Right ventricle myocardium inferior (tissue), 1 donor: ENCODE results near the gene ARL4D. TPM values are rescaled to one million over a fixed set of nuclear protein-coding genes. Genes with fewer than 3 reads are reported as not detected.
A peak's percentile ranks its signal among the peaks of the same experiment; 100 is the strongest.
"Not testable (repeated sequence)": the region's sequence is repeated elsewhere in the genome, so short reads cannot be mapped to it uniquely, and the experiment has no call there.

Source experiments
- ATAC-seq: fragments of 200-7000 bp; cut with Tn5 transposase; one replicate; pipeline ENCODE4 v1.9.1; 2020; ENCODE audit warnings: mild to moderate bottlenecking, moderate library complexity
- DNase-seq: peaks from one replicate; pipeline ENCODE4 v3.0.0; 2021; ENCODE audit errors: missing footprints
- intact Hi-C: fragments of 100-400 bp; cut with DNase I; formaldehyde crosslinking; loops from one replicate; pipeline ENCODE4 v1.11.0; 2022
- total RNA-seq: library from RNA; stranded (reverse); fragmentation: NEBNext Ultra II Directional; extraction: Animal tissue kit (Norgen Biotek cat#: 25700); gene quantifications from one replicate; pipeline ENCODE4 v1.2.1, GENCODE V29; 2021
- donor health status: DM: no; HTN: yes; CAD: no; lungs with severe emphysema.

ARL4D gene
- total RNA-seq, 1 donor from 2014 or later = 8.4 TPM

DNA sequence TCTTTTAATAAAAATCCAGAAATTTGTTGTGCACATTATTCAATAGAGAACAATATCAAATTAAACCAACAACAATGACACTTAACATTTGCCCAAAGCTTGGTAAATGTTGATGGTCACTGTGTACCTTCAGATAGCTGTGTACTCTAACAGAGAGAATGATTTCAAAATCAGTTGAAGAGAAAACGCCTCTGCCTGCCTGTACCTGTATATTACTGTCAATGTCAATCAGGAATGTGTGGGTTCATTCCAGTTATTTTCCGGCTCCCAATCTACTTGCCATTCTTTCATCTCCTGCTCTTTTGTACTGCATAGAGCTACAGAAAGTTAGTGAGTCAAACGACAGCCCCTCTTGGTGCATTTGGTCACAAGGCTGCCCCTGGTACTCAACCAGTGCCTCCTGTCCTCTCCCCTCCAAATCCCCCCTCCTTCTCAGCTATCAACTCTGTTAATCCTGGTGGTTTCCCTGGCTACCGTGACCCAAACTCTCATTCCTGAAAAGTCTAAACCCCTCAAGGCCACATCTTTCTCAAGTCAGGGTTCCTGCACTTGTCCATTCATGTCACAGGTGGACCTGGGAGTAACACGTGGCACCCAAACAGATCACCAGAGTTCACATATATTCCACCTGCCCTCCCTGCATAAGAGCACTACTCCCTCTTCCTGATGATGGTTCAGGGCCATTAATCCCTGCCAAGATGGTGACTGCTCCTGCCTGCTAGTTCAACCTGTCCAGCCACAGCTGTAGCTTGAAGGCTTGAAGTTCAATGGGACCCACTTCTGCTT is 13.6 kb upstream of the ARL4D start:
- no peak for DNase-seq
- intact Hi-C loops = no loop called here

DNA sequence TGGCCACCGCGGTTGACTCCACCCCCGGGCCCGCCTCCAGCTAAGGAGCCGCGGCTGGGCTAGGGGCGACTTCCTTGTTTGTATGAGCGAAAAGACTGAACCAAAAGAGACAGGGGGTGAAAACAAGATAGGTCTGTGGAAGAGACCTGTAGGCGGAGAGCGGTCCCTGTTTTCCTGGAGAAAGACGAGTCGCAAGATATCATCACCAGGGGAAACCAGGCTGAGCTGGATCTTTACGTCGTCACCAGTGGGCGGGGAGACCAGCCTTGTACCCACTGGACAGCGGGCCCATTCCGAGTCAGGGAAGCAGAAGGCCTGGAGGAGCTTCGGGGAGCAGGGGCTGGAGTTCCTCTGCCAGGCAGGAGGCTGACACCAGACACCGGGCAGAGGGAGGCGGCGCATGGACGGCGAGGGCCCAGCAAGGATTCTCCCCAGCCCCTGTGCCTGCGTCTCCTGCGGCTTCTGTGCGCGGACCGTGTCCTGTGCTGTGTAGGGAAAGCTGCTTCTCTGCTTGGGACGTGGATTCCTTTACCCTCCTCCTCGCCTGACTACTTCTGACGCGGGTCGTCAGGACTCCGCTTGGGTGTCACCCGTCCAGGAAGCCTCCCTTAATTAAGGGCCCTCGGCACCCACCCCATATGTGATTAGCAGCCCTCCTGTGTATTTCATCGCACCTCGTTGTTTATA is 10.3 kb upstream of the ARL4D start:
- intact Hi-C loops = loop anchor here (1.0 kb wide), 1 partner anchor 27 kb away; no protein-coding TSS in a partner anchor
- ATAC-seq (peak; percentile 93), DNase-seq (peak; percentile 96)

More for the DNA sequence above, 13.6 kb upstream of the ARL4D start:
- ATAC-seq = no peak

DNA sequence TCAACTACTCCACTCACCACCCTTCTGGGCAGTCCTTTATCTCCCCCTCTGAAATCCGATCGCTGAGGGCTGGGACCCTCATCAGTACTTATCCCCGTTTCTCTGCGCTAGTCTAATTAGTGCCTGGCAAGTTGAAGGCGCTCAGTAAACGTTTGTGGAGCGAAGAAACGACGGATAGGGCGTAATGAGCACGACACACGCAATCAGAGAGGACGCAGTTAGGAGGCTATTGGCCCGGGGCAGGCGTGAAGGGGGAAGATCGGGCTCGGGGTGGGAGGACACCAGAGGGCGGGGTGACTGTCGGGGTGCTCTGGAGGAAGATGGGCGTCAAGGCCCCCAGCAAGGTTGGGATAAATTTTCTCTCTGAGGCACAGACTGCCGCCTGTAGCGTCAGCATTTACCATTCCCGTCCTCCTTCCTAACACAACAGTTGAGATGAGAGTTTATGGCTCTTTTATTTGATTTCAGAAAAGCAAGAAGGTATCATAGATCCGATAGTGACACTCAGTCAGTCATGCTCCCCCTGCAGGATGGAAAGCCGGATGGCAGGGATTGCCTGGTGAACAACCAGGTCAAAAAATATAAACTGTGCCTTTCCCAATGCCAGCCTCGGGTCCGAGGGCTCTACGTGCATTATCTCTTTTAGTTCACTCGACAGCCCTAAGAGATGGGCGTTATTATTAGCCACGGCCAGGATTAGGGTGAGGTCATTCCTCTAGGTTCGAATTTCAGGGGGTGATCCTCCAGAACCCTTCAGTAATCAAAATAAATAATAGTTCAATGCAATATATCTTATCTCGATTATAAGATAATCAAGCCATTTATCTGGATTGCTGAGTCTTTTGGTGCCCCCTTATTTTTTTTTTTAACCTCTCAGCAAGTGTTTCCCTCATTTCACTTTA is 9.5 kb upstream of the ARL4D start:
- ATAC-seq (peak; percentile 87), DNase-seq (peak; percentile 89)
- intact Hi-C loops = no loop called here

DNA sequence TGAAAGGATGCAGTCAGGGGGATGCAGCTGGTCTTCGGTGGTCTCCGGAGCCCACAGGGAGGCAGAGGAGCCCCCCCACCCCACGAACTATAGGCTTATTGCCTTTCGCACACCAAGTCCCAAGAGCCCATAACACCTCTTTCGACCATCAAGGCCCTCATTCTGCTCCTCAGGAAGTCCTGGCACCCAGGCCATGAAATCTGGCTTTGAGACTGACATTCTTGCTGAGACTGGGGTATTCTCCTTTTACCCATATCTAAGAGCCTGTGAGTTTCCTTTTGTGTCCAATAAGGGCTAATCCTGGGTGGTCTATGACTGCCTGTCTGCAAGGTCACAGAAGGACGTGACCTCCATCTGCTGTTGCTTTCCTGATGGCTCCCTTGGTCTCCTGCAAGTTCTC is 6.4 kb upstream of the ARL4D start:
- intact Hi-C loops = no loop called here
- ATAC-seq (no peak), DNase-seq (no peak)

DNA sequence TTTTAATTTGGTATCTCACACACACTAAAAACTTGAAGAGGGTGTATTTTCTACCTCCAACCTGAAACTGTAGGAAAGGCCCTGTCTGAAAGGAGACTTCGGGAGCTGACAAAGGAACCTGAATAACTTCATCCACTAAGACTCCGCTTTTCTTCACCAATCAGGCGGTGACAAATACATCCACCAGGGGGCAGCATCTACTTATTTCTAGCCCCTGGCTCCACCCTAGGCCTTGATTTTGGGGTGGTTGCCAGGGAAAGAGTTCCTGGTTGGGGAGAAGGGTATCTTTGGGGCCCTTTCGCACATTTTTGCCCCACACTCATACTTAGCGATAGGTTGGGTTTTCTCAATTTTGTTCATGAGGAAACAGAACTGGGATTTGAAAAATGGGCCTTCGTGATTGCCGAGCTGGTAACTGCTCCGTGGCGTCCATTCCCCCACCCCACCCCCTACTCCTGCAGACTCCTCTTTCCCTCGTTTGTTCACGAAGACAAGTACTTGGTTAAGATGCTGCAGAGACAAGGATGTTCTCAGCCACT is 4.8 kb upstream of the ARL4D start:
- ATAC-seq (peak; percentile 58), DNase-seq (peak; percentile 85)
- intact Hi-C loops = loop anchor here (1.0 kb wide), 1 partner anchor 89 kb away; the partner anchor contains the start of gene DHX8

DNA sequence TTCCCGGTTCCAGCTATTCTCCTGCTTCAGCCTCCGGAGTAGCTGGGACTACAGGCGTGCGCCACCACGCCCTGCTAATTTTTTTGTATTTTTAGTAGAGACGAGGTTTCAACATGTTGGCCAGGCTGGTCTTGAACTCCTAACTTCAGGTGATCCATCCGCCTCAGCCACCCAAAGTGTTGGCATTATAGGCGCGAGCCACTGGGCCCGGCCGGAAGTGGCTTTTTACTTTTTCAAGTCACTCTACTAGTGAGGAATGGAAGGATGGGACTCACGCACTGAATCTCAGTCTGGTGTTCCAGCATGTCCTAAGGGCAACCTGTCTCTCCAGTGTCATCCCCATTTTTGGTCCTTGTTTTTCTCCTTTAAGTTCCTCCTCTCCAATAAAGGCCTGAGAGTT is 4.1 kb upstream of the ARL4D start:
- ATAC-seq, DNase-seq: not testable (repeated sequence)
- intact Hi-C loops = loop anchor here (1.0 kb wide), 1 partner anchor 89 kb away; the partner anchor contains the start of gene DHX8

DNA sequence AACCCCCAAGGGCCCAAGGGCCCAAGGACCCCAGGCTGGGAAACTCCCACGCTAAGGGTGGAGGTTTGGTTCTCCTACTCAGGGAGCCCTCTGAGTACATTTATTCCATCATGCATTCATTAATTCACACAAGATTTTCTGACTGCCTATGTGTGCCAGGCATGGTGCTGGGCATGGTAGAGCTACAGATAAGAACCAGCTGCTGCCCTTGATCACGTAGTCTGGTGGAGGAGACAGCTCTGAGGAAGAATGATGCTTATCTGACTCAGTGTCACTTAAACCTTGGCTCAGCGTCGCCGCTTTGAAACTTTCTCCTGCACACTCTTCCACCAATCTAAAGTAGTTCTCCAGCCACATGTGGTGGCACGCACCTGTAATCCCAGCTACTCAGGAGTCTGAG is 3.6 kb upstream of the ARL4D start:
- ATAC-seq = no peak
- DNase-seq = no peak
- intact Hi-C loops = no loop called here

DNA sequence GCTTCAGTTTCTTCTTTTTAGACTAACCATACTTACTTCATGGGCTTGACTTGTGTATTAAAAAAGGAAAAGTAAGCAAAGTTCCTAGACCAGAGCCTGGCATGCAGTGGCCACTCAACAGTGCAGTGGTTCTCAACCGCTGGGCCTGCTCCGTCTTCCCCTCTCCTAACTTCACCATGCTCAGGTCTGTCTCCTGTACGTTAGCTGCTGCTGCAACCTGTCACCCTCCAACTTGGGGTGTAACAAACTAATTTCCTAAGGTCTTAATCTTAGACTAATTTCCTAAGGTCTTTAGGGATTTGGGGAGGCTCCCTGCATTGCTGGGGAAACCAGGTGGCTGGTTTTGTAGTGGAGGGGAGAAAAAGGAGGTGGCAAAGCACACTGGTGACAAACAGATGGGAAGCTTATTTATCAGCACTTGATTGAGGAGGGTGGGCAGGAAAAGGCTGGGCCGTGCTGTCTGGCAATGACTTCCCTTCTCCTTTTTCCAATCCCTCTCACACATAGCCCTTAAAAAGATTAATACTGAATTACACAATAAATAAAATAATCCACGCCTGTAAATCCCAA is 2.2 kb upstream of the ARL4D start:
- ATAC-seq (no peak), DNase-seq (no peak)
- intact Hi-C loops = no loop called here

DNA sequence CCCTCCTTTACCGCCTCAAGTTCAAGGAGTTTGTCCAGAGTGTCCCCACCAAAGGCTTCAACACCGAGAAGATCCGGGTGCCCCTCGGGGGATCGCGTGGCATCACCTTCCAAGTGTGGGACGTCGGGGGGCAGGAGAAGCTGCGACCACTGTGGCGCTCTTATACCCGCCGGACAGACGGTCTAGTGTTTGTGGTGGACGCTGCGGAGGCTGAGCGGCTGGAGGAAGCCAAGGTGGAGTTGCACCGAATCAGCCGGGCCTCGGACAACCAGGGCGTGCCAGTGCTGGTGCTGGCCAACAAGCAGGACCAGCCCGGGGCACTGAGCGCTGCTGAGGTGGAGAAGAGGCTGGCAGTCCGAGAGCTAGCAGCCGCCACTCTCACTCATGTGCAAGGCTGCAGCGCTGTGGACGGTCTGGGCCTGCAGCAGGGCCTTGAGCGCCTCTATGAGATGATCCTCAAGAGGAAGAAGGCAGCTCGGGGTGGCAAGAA is 1.1 kb downstream of the ARL4D start:
- ATAC-seq (no peak), DNase-seq (no peak)
- intact Hi-C loops = no loop called here

DNA sequence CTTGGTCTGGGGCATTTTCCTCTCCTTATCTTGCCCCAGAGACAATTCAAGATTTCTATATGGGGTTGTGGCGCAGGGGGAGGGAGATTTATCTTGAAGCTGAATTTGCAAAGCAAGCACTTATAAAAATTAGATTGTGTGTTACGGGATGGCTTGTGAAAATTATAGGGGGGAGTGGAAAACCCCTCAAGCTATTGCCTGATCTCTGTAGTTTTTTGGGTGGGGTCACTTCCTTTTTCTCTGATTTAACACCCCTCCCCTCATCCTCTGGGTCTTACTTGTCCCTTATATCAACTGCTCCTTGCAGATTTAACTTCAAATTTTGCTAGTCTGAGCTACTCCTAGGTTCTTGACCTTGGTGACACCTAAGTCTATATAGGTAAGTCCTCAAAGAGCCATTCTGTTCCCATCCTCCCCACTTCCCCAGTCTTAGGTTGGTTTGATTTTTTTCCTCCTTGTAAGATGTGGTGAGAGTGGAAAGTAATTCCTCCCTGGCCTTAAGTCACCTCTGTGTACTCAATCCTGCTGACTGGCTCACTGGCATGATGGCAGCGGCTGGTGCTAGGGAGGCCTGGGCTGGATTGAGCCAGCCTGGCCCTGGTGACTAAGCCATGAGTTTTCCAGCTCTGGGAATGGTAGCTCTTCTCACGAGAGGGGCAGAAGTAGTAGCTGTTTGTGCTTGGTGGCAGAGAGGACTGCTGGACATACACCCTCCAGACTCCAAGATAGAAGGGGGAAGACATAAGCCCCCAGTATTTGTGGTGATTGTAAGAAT is 2.3 kb downstream of the ARL4D start:
- intact Hi-C loops = no loop called here
- ATAC-seq = no peak
- DNase-seq = no peak

DNA sequence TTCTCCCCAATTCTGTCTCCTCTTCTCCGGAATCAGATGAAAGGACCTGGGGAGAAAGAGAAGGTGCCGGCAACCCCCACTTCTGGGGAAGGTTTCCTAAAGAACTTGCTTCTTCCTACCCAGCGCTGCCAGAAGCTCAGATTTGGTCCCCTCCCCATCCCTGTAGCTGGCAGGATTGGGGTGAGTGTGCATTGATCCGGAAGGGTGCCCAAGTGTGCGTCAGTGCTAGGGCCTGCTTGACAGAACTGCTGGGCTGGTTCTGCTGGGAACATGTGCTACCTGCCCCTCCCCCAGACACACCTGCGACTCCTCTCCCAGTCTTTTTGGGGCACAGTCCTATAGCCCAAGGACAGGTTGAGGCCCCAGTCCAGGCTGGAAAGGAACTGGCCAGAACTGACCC is 3.3 kb downstream of the ARL4D start:
- ATAC-seq = no peak
- intact Hi-C loops = no loop called here
- no peak for DNase-seq

DNA sequence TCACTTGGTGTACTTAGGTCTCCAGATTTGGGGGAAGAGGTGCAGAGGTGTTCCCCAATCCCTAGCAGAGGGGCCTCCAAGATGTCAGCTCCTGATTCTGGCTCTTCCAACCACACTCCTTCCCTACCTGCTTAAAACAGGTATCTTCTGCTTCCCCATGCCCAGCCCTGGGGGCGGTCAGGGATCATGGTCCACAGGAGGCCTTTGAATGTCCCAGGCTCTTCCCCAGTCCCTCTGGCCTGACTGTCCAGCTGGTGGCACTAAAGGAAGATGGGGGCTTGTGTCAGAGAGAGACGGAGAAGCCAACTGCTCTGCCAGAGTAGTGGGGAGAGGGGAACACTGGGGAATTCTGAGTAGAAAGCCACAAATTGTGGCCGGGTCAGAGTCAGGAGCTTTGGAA is 3.8 kb downstream of the ARL4D start:
- no peak for ATAC-seq
- intact Hi-C loops = no loop called here
- DNase-seq = no peak

DNA sequence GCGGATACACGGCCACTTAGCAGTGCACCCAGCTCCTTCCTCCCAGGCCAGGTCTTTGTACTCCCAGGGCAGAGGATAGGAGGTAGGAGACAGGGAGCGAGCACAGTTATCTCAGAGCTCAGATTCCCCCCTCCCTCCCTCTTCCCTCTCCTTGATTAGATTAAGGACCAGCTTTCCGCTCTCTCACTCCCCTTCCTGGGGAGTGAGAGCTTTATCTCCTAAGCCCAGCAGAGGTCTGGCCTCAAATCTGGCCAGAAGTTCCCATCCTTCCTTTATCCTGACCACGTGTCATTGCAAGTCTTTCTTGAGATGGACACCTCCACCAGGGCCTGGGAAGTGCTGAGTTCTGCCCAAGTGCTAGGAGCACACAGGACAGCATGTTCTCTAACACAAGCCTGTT is 5.1 kb downstream of the ARL4D start:
- intact Hi-C loops = no loop called here
- no peak for DNase-seq
- ATAC-seq = no peak

DNA sequence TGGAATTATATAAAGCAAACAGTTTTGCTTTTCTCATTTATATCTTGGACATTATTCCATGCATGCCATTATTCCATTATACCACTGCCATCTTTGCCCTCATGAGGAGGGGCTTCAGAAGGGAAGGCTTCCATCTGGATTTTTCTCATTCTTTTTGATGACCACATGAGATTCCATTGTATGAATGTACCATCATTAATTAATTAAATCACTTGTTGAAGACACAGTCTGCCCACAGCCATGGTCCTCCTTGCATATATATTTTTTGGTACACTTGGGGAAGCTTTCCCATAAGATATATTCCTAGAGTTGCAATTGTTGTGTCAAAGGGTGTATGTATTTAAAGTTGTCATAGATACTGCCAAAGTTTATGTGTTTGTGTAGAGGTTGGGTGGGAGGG is 7.1 kb downstream of the ARL4D start:
- ATAC-seq (no peak), DNase-seq (no peak)
- intact Hi-C loops = no loop called here

DNA sequence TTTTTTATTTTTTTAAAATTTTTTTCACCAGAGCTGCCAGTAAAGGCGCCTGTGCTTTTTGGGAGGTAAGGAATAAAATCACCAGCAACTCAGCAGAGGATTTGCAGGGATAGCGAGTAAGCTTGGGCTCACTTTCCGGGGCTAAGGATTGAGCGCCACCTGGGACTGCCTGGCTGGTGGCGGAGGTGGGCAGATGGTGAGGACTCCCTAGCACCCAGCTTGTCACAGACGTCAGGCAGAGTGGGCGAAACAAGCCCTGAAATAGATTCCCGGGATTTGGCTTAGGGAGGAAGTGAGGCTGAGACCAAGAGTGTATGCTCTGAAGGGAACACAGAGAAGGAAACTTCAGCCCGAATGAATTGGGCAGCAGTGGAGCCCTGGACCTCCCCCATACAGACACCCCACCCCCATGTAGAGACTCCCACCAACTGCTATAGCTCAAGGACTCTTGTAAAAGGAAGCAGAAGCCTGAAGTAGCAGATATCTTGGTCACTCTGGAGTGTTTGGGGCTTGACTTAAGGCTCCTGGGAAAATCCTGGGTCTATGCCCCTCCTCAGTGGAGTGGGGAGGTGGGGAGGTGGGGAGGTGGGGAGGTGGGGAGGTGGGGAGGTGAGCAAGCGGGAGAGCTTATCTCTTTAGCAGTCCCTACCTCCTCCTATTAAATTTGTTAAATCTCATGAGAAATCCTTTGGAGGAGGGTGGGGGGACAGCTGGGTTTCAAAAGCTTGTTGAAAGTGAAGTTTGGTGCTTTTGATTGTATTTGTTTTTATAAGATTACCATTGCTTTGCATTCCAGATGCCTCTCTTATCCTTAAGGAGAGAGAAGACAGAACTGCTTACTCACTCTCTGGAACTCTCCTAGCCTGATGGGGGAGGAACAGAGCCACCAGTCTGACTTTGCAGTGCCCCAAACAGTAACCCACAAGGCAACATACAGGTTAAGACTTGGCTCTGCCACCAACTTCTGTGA is 8.2 kb downstream of the ARL4D start:
- DNase-seq (no peak), ATAC-seq (no peak)
- intact Hi-C loops = no loop called here

DNA sequence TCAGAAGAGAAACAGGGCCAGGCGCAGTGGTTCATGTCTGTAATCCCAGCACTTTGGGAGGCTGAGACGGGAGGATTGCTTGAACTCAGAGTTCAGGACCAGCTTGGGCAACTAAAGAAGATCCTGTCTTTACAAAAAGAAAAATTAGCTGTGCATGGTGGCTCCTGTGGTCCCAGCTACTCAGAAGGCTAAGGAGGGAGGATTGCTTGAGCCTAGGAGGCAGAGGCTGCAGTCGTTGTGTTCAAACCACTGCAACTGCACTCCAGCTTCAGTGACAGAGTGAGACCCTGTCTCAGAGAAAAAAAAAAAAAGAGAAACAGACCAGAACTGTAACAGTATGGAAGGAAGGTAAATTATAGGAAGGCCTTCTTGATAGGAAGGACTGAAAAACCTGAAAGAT is 10.3 kb downstream of the ARL4D start:
- intact Hi-C loops = no loop called here
- DNase-seq (no peak), ATAC-seq (no peak)
